Right lobe of liver (tissue), 6 donors: ENCODE measurements around the gene FLRT2. TPM values are rescaled to one million over a fixed set of nuclear protein-coding genes. Genes with fewer than 3 reads are reported as not detected.
A peak's percentile ranks its signal among the peaks of the same experiment; 100 is the strongest.

Experiments used
- ATAC-seq, 4 donors: fragments of 200-7000 bp; cut with Tn5 transposase; one replicate each; pipeline ENCODE4 v1.9.1; 2020; ENCODE audit warnings: mild to moderate bottlenecking in 4 of 4, moderate library complexity in 4 of 4
- DNase-seq, 3 donors: peaks; one replicate each; pipeline ENCODE4 v3.0.0-alpha.2; 2020
- H3K27ac ChIP-seq, 3 donors: fragments of 200-600 bp; one replicate each; pipeline ENCODE4 v1.8.0; 2022
- H3K27me3 ChIP-seq, 2 donors: fragments of 200-600 bp; one replicate each; pipeline ENCODE4 v1.8.0; 2022
- H3K36me3 ChIP-seq, 4 donors: fragments of 200-600 bp; sonication (generic) in 1 of 4; one replicate each; pipeline versions ENCODE4 v1.5.1 to v1.8.0; 2017 to 2022; ENCODE audit warnings: control low read depth in 1 of 4
- H3K4me1 ChIP-seq, 4 donors: fragments of 200-600 bp; sonication (generic) in 1 of 4; one replicate each; pipeline versions ENCODE4 v1.5.1 to v1.8.0; 2017 to 2022; ENCODE audit warnings: control low read depth in 1 of 4
- H3K4me3 ChIP-seq, 3 donors: fragments of 200-600 bp; one replicate each; pipeline ENCODE4 v1.8.0; 2022
- H3K9me3 ChIP-seq, 4 donors: fragments of 200-600 bp; sonication (generic) in 1 of 4; one replicate each; pipeline versions ENCODE4 v1.5.1 to v1.8.0; 2017 to 2022; ENCODE audit warnings: control low read depth in 1 of 4
- CTCF ChIP-seq, 4 donors: fragments of 200-600 bp in 3 of 4; fragments of 450-650 bp in 1 of 4; IDR thresholded peaks; one replicate each; pipeline versions ENCODE4 v1.5.1 to v1.8.0; 2016 to 2022; ENCODE audit warnings: antibody characterized with exemption in 4 of 4, mild to moderate bottlenecking in 2 of 4
- POLR2A ChIP-seq: fragments of 450-650 bp; IDR thresholded peaks from one replicate; pipeline ENCODE4 v1.6.1; 2017; ENCODE audit warnings: antibody characterized with exemption, mild to moderate bottlenecking
- WGBS: methylation state at CpG from one replicate; pipeline ENCODE4 v1.1.6; 2018; ENCODE audit warnings: low coverage, low lambda C conversion rate; ENCODE audit not compliant: insufficient coverage; ENCODE audit errors: missing lambda C conversion rate; 5-methylcytosine and 5-hydroxymethylcytosine counted together
- intact Hi-C, 2 donors: fragments of 100-400 bp; cut with DNase I; formaldehyde crosslinking; loops; one replicate each; pipeline versions ENCODE4 v1.11.2 to v1.14.1; 2022
- total RNA-seq, 6 experiments: library from RNA; depleted of rRNA in 2 of 6; stranded (reverse); fragments of >200 nt in 2 of 6; fragmentation: NEBNext Ultra II Directional in 3 of 6; extraction: Animal tissue kit (Norgen Biotek cat#: 25700) in 3 of 6; gene quantifications; one replicate each; pipeline versions ENCODE4 v1.1.0 to v1.2.4, GENCODE V29; 2016 to 2023
- donor health status: DM: no; HTN: yes; CAD: no.
- donor health status: DM: no; HTN: no; CAD: no.
- donor health status: DM: no; HTN: no; CAD: no.
- donor health status: DM: no; HTN: yes; CAD: no.
- donor health status: DM: no; HTN: yes; CAD: no.

Gene FLRT2
- total RNA-seq, 6 experiments from 2014 or later: 0.12 to 4.1 (median 2.0) TPM

GRCh38 chr14:85576218-85576617, 46.3 kb downstream of the FLRT2 start:
- Histone ChIP-seq H3K9me3 (no peaks in the 10 kb centered on the region), H3K36me3 (no peaks in the 10 kb centered on the region), H3K4me3 (no peak overlapping the region), H3K27ac (no peak overlapping the region), H3K4me1 (no peaks in the 10 kb centered on the region), H3K27me3 (no peaks in the 10 kb centered on the region)
- intact Hi-C loops: no loop called here
- ATAC-seq (no peak), DNase-seq (no peak)
- no peak for TF ChIP-seq POLR2A
- no peak for TF ChIP-seq CTCF (IDR thresholded peaks at IDR 0.05)
- WGBS: 53% methylated on average over 3 of the region's 3 CpGs

GRCh38 chr14:85576848-85577542, 47.1 kb downstream of the FLRT2 start:
- 87% methylated on average over 5 of the region's 5 CpGs for WGBS
- no peaks in the 10 kb centered on the region for H3K4me1 ChIP-seq
- no peaks in the 10 kb centered on the region for H3K27me3 ChIP-seq
- TF ChIP-seq CTCF (IDR thresholded peaks at IDR 0.05) (no peak), POLR2A (no peak)
- no peaks in the 10 kb centered on the region for H3K36me3 ChIP-seq
- no peaks in the 10 kb centered on the region for H3K9me3 ChIP-seq
- ATAC-seq (no peak), DNase-seq (no peak)
- H3K27ac ChIP-seq: no peak overlapping the region
- H3K4me3 ChIP-seq: no peak overlapping the region
- intact Hi-C loops: no loop called here

- no peaks in the 10 kb centered on the region for H3K36me3 ChIP-seq
- H3K27me3 ChIP-seq: no peaks in the 10 kb centered on the region
- no peak overlapping the region for H3K27ac ChIP-seq
- DNase-seq (no peak), ATAC-seq (peak in 3 of 4 donors; percentile 40 to 75 (median 58))
- H3K4me3 ChIP-seq: no peak overlapping the region
- intact Hi-C loops: no loop called here
- no peak for TF ChIP-seq POLR2A
- no peak for TF ChIP-seq CTCF (IDR thresholded peaks at IDR 0.05)
- 36% methylated on average over 7 of the region's 7 CpGs for WGBS
- no peaks in the 10 kb centered on the region for H3K9me3 ChIP-seq
- H3K4me1 ChIP-seq: no peaks in the 10 kb centered on the region
Observed at GRCh38 chr14:85577543-85578114, 47.7 kb downstream of the FLRT2 start.

GRCh38 chr14:85578357-85578756, 48.4 kb downstream of the FLRT2 start:
- no peak overlapping the region for H3K4me3 ChIP-seq
- ATAC-seq: no peak
- no peak overlapping the region for H3K27ac ChIP-seq
- H3K27me3 ChIP-seq: no peaks in the 10 kb centered on the region
- WGBS: 92% methylated on average over 7 of the region's 8 CpGs
- no peak for TF ChIP-seq POLR2A
- no peak for TF ChIP-seq CTCF (IDR thresholded peaks at IDR 0.05)
- no peaks in the 10 kb centered on the region for H3K9me3 ChIP-seq
- no peaks in the 10 kb centered on the region for H3K36me3 ChIP-seq
- no peak for DNase-seq
- intact Hi-C loops: no loop called here
- H3K4me1 ChIP-seq: no peaks in the 10 kb centered on the region
